ENCODE results near the gene CIB4. TPM values are rescaled to one million over a fixed set of nuclear protein-coding genes. Genes with fewer than 3 reads are reported as not detected.

Gene CIB4
- total and polyA plus RNA-seq, 2 donors (not counting 1 experiment from before 2014, with no cell fraction given), result not detected

- TF ChIP-seq EZH2 (IDR thresholded peaks at IDR 0.05; ENCODE audit: borderline replicate concordance, insufficient read depth, low read depth, low read length, poor library complexity, severe bottlenecking) (no peak), CTCF (IDR thresholded peaks at IDR 0.05) (no peak)
- ATAC-seq (ENCODE audit: low read depth) (no peak), DNase-seq (no peak)
- 90% methylated on average over 4 of the region's 7 CpGs for WGBS (ENCODE audit: insufficient coverage)
- Histone ChIP-seq H3K9ac (ENCODE audit: low read length) (no peak overlapping the region), H3K4me3 (ENCODE audit: control extremely low read depth in 1 of 5, extremely low read depth in 1 of 5, insufficient read depth in 1 of 5, low read depth in 2 of 5, low read length in 4 of 5) (no peak overlapping the region), H3K4me1 (ENCODE audit: control insufficient read depth in 2 of 2, insufficient read depth in 2 of 2, low read length in 2 of 2) (no peaks in the 10 kb centered on the region), H3K27ac (ENCODE audit: low read length in 2 of 2) (no peak overlapping the region), H3K27me3 (replicated peaks in 1 of 4; ENCODE audit: control extremely low read depth in 1 of 4, control insufficient read depth in 3 of 4, insufficient read depth in 4 of 4, low read length in 3 of 4) (no peaks in the 10 kb centered on the region), H2AFZ (ENCODE audit: insufficient read depth, low read depth, low read length, poor library complexity, severe bottlenecking) (no peak overlapping the region), H3K79me2 (ENCODE audit: control insufficient read depth, insufficient read depth, low read length) (no peaks in the 10 kb centered on the region), H4K20me1 (ENCODE audit: control insufficient read depth, insufficient read depth, low read length, poor library complexity, severe bottlenecking) (no peaks in the 10 kb centered on the region), H3K4me2 (replicated peaks; ENCODE audit: low read depth, low read length, poor library complexity, severe bottlenecking) (no peak overlapping the region), H3K9me3 (ENCODE audit: control extremely low read depth in 1 of 3, control insufficient read depth in 2 of 3, insufficient read depth in 1 of 3, low read length in 2 of 3) (no peaks in the 10 kb centered on the region), H3K36me3 (replicated peaks in 1 of 2; ENCODE audit: control extremely low read depth in 1 of 2, control insufficient read depth in 1 of 2, extremely low read depth in 1 of 2, insufficient read depth in 2 of 2, low read length in 1 of 2) (no peaks in the 10 kb centered on the region)
- CTCF ChIA-PET, result no interaction called here
- intact Hi-C loops (cut with micrococcal nuclease), result no loop called here
- no peak overlapping the region for H3K4me3 Mint-ChIP-seq
- no peaks in the 10 kb centered on the region for H3K9me3 Mint-ChIP-seq (ENCODE audit: insufficient read depth)
- POLR2A ChIA-PET, result no interaction called here
- no peak overlapping the region for H3K27ac Mint-ChIP-seq
- no peaks in the 10 kb centered on the region for H3K4me1 Mint-ChIP-seq
- H3K27me3 Mint-ChIP-seq, result peaks cover 16% of the 10 kb centered on the region
Measured at GRCh38 chr2:26633993-26634595, 7.1 kb downstream of the CIB4 start.

- Mint-ChIP-seq H3K27me3 (peaks cover 16% of the 10 kb centered on the region), H3K9me3 (ENCODE audit: insufficient read depth) (no peaks in the 10 kb centered on the region), H3K27ac (no peak overlapping the region), H3K4me3 (no peak overlapping the region), H3K4me1 (no peaks in the 10 kb centered on the region)
- Histone ChIP-seq H3K27ac (ENCODE audit: low read length in 2 of 2) (no peak overlapping the region), H3K4me1 (ENCODE audit: control insufficient read depth in 2 of 2, insufficient read depth in 2 of 2, low read length in 2 of 2) (no peaks in the 10 kb centered on the region), H3K9ac (ENCODE audit: low read length) (no peak overlapping the region), H3K27me3 (replicated peaks in 1 of 4; ENCODE audit: control extremely low read depth in 1 of 4, control insufficient read depth in 3 of 4, insufficient read depth in 4 of 4, low read length in 3 of 4) (no peaks in the 10 kb centered on the region), H3K4me2 (replicated peaks; ENCODE audit: low read depth, low read length, poor library complexity, severe bottlenecking) (no peak overlapping the region), H3K4me3 (ENCODE audit: control extremely low read depth in 1 of 5, extremely low read depth in 1 of 5, insufficient read depth in 1 of 5, low read depth in 2 of 5, low read length in 4 of 5) (no peak overlapping the region), H3K9me3 (ENCODE audit: control extremely low read depth in 1 of 3, control insufficient read depth in 2 of 3, insufficient read depth in 1 of 3, low read length in 2 of 3) (peaks cover 0 to 3% (median 0%) of the 10 kb centered on the region in 3 donors), H2AFZ (ENCODE audit: insufficient read depth, low read depth, low read length, poor library complexity, severe bottlenecking) (no peak overlapping the region), H3K79me2 (ENCODE audit: control insufficient read depth, insufficient read depth, low read length) (no peaks in the 10 kb centered on the region), H3K36me3 (replicated peaks in 1 of 2; ENCODE audit: control extremely low read depth in 1 of 2, control insufficient read depth in 1 of 2, extremely low read depth in 1 of 2, insufficient read depth in 2 of 2, low read length in 1 of 2) (no peaks in the 10 kb centered on the region), H4K20me1 (ENCODE audit: control insufficient read depth, insufficient read depth, low read length, poor library complexity, severe bottlenecking) (no peaks in the 10 kb centered on the region)
- no peak for TF ChIP-seq EZH2 (IDR thresholded peaks at IDR 0.05; ENCODE audit: borderline replicate concordance, insufficient read depth, low read depth, low read length, poor library complexity, severe bottlenecking)
- no peak for TF ChIP-seq CTCF (IDR thresholded peaks at IDR 0.05)
- DNase-seq, result no peak
- POLR2A ChIA-PET, result no interaction called here
- intact Hi-C loops (cut with micrococcal nuclease), result no loop called here
- CTCF ChIA-PET, result no interaction called here
- 93% methylated on average over 9 of the region's 13 CpGs for WGBS (ENCODE audit: insufficient coverage)
- ATAC-seq (ENCODE audit: low read depth), result no peak
Measured at GRCh38 chr2:26633351-26633945, 7.7 kb downstream of the CIB4 start.

Measured in B cell (primary cell).